ENCODE measurements around the gene SGIP1.
A peak's percentile ranks its signal among the peaks of the same experiment; 100 is the strongest.

SGIP1 gene

DNA sequence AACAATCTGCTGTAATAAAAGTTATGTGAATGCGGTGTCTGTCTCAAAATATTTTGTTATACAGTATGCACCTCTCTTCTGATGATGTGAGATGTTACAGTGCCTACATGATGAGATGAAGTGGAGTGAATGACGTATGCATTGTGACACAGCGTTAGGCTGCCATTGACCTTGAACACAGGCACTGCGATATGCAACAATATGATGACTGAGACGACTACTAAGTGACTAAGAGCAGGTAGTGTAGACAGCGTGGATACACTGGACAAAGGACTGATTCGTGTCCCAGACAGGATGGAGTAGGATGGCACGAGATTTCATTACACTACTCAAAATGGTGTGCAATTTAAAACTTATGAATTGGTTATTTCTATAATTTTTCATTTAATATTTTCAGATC lies 8.4 kb downstream of the SGIP1 start:
- TF ChIP-seq, protein P1, sequence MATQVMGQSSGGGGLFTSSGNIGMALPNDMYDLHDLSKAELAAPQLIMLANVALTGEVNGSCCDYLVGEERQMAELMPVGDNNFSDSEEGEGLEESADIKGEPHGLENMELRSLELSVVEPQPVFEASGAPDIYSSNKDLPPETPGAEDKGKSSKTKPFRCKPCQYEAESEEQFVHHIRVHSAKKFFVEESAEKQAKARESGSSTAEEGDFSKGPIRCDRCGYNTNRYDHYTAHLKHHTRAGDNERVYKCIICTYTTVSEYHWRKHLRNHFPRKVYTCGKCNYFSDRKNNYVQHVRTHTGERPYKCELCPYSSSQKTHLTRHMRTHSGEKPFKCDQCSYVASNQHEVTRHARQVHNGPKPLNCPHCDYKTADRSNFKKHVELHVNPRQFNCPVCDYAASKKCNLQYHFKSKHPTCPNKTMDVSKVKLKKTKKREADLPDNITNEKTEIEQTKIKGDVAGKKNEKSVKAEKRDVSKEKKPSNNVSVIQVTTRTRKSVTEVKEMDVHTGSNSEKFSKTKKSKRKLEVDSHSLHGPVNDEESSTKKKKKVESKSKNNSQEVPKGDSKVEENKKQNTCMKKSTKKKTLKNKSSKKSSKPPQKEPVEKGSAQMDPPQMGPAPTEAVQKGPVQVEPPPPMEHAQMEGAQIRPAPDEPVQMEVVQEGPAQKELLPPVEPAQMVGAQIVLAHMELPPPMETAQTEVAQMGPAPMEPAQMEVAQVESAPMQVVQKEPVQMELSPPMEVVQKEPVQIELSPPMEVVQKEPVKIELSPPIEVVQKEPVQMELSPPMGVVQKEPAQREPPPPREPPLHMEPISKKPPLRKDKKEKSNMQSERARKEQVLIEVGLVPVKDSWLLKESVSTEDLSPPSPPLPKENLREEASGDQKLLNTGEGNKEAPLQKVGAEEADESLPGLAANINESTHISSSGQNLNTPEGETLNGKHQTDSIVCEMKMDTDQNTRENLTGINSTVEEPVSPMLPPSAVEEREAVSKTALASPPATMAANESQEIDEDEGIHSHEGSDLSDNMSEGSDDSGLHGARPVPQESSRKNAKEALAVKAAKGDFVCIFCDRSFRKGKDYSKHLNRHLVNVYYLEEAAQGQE (IDR thresholded peaks at IDR 0.05; ENCODE audit: low read depth) = no peak
- TF ChIP-seq CREB1 (IDR thresholded peaks at IDR 0.05; ENCODE audit: low read depth) = no peak
- TF ChIP-seq TCF12 (IDR thresholded peaks at IDR 0.05; ENCODE audit: low read depth) = no peak
- no peak for TF ChIP-seq YY1 (IDR thresholded peaks at IDR 0.05; ENCODE audit: low read depth)

DNA sequence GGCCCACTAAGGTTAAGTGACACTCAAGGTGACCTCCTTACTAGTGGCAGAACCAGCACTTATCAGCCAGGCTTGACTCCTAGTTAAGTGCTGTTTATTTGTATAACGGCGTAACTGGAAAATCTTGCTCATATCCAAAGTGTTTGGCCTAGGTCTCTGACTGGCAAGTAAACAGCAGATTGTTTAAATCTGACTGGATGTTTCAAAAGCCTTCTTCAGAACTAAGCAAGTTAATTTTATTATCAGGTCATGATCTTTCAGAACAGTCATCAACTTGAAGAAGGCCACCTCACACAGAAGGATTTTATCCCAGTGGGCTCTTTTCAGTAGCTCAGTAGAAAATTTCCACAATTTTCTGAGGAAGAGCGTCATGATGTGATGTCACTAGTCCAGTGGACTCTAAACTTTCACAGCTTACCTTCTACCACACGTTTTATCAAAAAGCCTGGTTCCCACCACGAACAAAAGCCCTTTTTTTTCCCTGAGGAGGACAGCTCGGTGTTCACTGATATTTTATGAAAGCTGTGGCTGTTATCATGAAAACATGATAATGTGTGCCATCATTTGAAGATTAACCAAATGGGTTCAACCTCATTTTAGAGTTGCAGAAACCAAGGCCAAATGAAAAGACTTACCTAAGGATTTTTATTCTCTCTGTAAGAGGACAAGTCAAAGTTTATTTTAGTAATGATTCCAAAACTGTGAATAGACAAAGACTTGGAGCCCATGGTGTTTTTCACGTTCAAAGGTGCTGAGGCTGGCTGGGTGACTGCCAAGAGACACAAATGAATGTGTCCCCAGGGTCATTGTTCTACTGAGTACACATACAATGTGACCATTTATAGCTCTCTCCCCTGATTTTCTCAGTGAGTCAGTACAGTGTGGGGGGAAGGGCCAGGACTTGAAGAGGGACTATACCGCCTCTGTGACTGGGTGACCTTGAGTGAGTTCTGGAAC lies 9.1 kb downstream of the SGIP1 start:
- TF ChIP-seq EP300 (IDR thresholded peaks at IDR 0.05; ENCODE audit: borderline replicate concordance) (peak; percentile 67; the same call in 1 of the 2 replicates), EGR1 (IDR thresholded peaks at IDR 0.05) (no peak), TCF12 (IDR thresholded peaks at IDR 0.05; ENCODE audit: low read depth) (peak; percentile 51; the same call in 1 of the 2 replicates), NFIC (IDR thresholded peaks at IDR 0.05) (peak; percentile 78), ZBTB7A (IDR thresholded peaks at IDR 0.05; ENCODE audit: low read depth) (no peak), TEAD4 (IDR thresholded peaks at IDR 0.05) (0 out of 2 replicates have a peak, but pooled peaks have one; percentile 36), YY1 (IDR thresholded peaks at IDR 0.05; ENCODE audit: low read depth) (no peak)
- TF ChIP-seq, protein P1 (IDR thresholded peaks at IDR 0.05; ENCODE audit: low read depth) = no peak

DNA sequence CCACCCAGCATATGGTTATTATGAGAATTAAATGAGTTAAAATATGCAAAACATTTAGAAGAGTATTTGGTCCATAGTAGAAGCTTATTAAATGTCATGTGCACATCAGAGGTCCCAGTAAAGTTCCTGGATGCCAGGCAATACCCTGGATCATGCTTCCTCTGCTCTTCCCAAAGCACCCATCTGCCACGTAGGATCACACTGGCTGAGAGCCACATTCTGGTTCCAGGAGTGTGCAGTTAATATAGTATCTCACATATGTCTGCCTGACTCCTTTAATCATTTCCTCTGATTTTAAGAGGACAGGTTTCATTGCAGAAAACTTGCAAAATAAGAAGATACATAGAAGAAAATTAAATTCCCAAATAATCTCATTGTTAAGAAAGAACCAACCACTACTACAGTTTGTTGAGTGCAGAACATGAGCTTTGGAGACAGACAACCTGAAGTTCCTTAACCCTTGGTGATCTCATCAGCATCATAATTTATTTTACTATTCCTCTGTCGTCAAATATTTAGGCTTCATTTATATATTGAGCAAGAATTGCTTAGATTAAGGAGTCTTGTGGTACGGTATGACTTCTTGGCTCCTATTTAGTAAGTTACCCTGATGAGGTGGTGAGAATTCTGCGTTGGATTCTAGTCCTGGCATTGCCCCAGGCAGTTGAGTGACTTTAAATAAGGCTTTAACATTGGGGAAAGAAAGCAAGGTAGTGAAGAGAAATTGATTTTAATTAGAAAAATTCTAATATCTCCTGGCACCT lies 12.3 kb downstream of the SGIP1 start:
- TF ChIP-seq YY1 (IDR thresholded peaks at IDR 0.05; ENCODE audit: low read depth) = no peak
- no peak for TF ChIP-seq TCF12 (IDR thresholded peaks at IDR 0.05; ENCODE audit: low read depth)
- TF ChIP-seq NFIC (IDR thresholded peaks at IDR 0.05) = no peak
- no peak for TF ChIP-seq CEBPB (IDR thresholded peaks at IDR 0.05)
- TF ChIP-seq TEAD4 (IDR thresholded peaks at IDR 0.05) = no peak
- TF ChIP-seq FOXM1 (IDR thresholded peaks at IDR 0.05; ENCODE audit: borderline replicate concordance, low read depth) = no peak
- no peak for TF ChIP-seq CREB1 (IDR thresholded peaks at IDR 0.05; ENCODE audit: low read depth)
- no peak for TF ChIP-seq ZBTB7A (IDR thresholded peaks at IDR 0.05; ENCODE audit: low read depth)
- TF ChIP-seq, protein P2, sequence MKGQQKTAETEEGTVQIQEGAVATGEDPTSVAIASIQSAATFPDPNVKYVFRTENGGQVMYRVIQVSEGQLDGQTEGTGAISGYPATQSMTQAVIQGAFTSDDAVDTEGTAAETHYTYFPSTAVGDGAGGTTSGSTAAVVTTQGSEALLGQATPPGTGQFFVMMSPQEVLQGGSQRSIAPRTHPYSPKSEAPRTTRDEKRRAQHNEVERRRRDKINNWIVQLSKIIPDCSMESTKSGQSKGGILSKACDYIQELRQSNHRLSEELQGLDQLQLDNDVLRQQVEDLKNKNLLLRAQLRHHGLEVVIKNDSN (IDR thresholded peaks at IDR 0.05) = no peak
- TF ChIP-seq, protein P1 (IDR thresholded peaks at IDR 0.05; ENCODE audit: low read depth) = no peak
- TF ChIP-seq, protein P3, sequence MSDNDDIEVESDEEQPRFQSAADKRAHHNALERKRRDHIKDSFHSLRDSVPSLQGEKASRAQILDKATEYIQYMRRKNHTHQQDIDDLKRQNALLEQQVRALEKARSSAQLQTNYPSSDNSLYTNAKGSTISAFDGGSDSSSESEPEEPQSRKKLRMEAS (IDR thresholded peaks at IDR 0.05) = no peak
- TF ChIP-seq EGR1 (IDR thresholded peaks at IDR 0.05) = no peak
- TF ChIP-seq TAF1 (IDR thresholded peaks at IDR 0.05; ENCODE audit: low read depth) = no peak
- TF ChIP-seq EP300 (IDR thresholded peaks at IDR 0.05; ENCODE audit: borderline replicate concordance) = no peak
- TF ChIP-seq RAD21 (IDR thresholded peaks at IDR 0.05; ENCODE audit: low read depth) = no peak

DNA sequence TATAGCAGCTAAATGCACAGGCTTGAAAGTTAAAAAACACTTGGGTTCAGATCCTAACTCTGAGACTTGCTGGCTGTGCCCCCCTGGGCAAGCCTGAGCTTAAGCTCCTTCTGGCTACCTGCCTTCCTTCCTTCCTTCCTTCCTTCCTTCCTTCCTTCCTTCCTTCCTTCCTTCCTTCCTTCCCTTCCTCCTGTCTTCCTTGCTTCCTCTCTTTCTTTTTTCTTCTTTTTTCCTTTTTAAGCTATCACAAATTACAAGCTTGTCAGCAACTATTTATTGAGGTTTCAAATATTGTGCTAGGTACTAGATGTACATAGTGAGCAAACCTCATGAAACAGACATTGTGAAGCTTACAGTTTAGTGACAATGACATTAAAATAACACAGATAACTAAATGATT lies 15.1 kb downstream of the SGIP1 start:
- TF ChIP-seq CEBPB (IDR thresholded peaks at IDR 0.05) (no peak), ZBTB7A (IDR thresholded peaks at IDR 0.05; ENCODE audit: low read depth) (no peak), YY1 (IDR thresholded peaks at IDR 0.05; ENCODE audit: low read depth) (no peak), FOXM1 (IDR thresholded peaks at IDR 0.05; ENCODE audit: borderline replicate concordance, low read depth) (no peak), CREB1 (IDR thresholded peaks at IDR 0.05; ENCODE audit: low read depth) (no peak), RAD21 (IDR thresholded peaks at IDR 0.05; ENCODE audit: low read depth) (no peak), EGR1 (IDR thresholded peaks at IDR 0.05) (no peak), NFIC (IDR thresholded peaks at IDR 0.05) (no peak), EP300 (IDR thresholded peaks at IDR 0.05; ENCODE audit: borderline replicate concordance) (no peak)
- TF ChIP-seq, protein P2 (IDR thresholded peaks at IDR 0.05) = no peak
